ENCODE measurements around the gene ALG8.
"Not testable (repeated sequence)": the region's sequence is repeated elsewhere in the genome, so short reads cannot be mapped to it uniquely, and the experiment has no call there.

The ALG8 gene

GRCh38 chr11:78099666-78100065 lies 39.8 kb downstream of the ALG8 start:
- no peak for DNase-seq

DNA sequence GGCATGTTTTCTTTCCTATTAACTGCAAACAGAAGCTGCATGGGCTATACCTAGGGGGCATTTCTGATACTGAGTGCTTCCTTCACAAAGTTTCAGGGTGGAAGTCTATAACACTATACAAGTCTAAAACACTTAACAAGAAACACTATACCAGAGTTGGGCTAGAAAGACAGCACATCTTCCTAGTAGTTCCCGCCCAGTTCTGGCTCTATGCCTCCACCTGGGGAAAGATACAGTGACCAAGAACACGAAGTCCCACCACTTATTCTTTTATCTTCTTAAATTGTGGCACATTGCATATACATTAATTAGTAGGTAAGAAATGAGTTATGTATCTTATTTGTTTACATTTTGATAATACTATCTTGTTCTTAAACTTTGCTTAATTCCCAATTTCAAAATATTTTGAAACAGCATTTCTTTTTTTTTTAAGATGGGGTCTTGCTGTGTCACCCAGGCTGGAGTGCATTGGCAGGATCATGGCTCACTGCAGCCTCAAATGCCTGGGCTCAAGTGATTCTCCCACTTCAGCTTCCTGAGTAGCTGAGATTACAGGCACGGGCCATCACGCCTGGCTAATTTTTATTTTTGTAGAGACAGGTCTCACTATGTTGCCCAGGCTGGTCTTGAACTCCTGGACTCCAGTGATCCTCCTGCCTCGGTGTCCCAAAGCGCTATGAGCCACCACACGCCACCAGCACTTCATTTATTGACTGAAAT lies 41.6 kb downstream of the ALG8 start:
- no peak for DNase-seq

GRCh38 chr11:78094250-78094649 lies 45.2 kb downstream of the ALG8 start:
- no peak for DNase-seq

- not testable (repeated sequence) for DNase-seq
Observed at GRCh38 chr11:78086521-78087074, 52.8 kb downstream of the ALG8 start.

DNA sequence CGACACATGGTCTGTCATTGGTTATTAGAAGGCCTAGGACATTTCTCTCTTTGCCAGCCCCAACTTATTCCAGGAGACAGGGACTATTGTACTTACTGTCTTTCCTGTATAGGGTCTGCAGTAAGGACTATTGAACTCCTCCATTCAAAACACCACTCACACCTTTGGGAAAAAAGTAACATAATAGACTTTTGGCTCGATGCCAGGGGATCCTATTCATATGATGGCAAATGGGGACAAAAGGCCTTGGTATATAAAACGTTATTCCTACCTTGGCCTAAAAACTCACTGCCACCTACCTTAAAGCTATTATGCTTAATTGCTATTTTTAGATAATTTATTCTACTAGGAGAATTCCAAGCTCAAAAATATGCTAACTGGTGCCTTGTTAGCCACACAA lies 53.5 kb downstream of the ALG8 start:
- no peak for DNase-seq

DNA sequence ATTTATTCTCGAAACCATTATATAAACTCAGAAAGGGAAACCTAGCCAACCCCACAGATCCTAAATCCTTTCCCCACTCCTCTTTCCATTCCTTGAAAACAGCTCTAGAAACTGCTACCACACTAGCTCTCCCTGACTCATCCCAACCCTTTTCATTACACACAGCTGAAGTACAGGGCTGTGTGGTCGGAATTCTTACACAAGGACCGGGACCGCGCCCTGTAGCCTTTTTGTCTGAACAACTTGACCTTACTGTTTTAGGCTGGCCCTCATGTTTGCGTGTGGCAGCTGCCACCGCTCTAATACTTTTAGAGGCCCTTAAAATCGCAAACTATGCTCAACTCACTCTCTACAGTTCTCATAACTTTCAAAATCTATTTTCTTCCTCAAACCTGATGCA lies 54.9 kb downstream of the ALG8 start:
- not testable (repeated sequence) for DNase-seq

DNA sequence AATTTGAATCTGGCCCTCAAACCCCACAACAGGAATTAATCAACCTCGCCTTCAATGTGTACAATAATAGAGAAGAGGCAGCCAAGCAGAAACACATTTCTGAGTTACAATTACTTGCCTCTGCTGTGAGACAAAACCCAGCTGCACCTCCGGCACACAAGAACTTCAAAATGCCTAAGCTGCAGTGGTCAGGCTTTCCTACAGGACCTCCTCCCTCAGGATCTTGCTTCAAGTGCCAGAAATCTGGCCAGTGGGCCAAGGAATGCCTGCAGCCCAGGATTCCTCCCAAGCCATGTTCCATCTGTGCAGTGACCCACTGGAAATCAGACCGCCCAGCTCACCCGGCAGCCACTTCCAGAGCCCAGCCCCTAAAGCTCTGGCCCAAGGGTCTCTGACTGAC lies 56.4 kb downstream of the ALG8 start:
- no peak for DNase-seq

DNA sequence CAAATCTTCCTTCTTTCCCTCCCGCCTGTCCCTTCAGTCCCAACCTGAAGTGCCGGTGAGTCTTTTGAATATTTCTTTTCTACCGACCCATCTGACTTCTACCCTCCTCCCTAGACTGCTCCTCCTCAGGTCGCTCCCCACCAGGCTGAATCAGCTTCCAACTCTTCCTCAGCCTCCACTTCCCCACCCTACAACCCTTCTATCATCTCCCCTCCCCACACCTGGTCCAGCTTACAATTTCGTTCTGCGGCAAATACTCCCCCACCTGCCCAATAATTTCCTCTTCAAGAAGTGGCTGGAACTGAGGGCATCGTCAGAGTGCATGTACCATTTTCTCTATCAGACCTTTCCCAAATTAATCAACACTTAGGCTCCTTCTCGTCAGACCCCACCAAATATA lies 57.3 kb downstream of the ALG8 start:
- no peak for DNase-seq

DNA sequence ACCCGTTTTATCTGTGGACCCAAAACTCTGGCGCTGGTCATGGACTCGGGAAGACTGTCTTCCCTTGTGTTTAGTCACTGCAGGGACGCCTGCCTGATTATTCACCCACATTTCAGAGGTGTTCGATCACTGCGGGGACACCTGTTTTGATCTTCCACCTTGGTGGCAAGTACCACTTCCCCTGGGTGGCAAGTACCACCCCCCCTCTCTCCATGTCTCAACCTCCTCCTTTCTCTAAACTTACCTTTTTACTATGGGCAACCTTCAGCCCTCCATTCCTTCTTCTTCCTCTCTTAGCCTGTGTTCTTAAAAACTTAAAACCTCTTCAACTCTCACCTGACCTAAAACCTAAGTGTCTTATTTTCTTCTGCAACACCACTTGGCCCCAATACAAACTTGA lies 57.8 kb downstream of the ALG8 start:
- DNase-seq, result no peak

GRCh38 chr11:78080818-78081495 lies 58.5 kb downstream of the ALG8 start:
- no peak for DNase-seq

GRCh38 chr11:78080084-78080817 lies 59.2 kb downstream of the ALG8 start:
- DNase-seq, result no peak

GRCh38 chr11:78079232-78080083 lies 60.0 kb downstream of the ALG8 start, which contains the start of gene NDUFC2:
Gene NDUFC2, minus strand, starts transcription at chr11:78079862. Its CDS starts 118 bp downstream, at chr11:78079744.
- DNase-seq, result peak; percentile 73

DNA sequence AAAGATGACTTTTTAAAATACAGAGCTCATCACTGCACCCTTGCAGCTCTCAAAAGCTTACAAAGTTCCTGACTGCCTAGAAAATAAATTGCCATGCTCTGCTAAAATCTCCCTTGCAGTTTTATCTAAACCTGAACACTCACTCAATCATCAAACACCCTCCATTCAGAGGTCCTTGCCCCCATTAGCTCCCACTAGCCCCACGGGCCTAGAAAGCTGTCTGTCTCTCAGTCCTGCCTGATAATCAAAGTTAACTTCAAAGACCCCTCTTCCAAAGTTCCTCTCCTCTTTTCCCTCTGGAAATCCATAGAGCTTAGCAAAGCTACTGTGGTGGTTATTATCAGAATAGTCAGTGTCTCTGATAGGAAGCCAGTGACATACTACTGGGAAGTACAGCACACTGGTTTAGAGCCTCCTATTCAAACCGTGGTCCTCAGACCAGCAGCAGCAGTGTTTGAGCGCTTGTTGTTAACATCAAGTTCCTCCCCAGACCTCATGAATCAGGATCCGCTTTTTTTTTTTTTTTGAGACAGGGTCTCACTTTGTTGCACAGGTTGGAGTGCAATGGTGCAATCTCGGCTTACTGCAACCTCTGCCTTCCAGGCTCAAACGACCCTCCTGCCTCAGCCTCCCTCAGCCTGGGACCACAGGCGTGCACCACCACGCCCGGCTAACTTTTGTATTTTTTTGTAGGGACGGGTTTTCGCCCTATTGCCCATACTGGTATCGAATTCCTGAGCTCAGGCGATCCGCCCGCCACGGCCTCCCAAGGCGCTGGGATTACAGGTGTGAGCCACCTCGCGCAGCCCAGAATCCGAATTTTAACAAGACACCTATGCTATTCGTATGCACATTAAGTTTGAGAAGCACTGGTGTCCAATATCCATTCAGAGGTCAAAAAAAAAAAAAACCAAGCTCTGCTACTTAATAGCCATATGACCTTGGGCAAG lies 60.9 kb downstream of the ALG8 start:
- no peak for DNase-seq

GRCh38 chr11:78077592-78077991 lies 61.8 kb downstream of the ALG8 start:
- DNase-seq, result not testable (repeated sequence)

GRCh38 chr11:78076733-78077403 lies 62.6 kb downstream of the ALG8 start:
- no peak for DNase-seq

GRCh38 chr11:78074756-78075155 lies 64.7 kb downstream of the ALG8 start:
- DNase-seq, result no peak

GRCh38 chr11:78072455-78072854 lies 67.0 kb downstream of the ALG8 start:
- DNase-seq, result no peak

GRCh38 chr11:78071717-78072116 lies 67.7 kb downstream of the ALG8 start:
- no peak for DNase-seq

DNA sequence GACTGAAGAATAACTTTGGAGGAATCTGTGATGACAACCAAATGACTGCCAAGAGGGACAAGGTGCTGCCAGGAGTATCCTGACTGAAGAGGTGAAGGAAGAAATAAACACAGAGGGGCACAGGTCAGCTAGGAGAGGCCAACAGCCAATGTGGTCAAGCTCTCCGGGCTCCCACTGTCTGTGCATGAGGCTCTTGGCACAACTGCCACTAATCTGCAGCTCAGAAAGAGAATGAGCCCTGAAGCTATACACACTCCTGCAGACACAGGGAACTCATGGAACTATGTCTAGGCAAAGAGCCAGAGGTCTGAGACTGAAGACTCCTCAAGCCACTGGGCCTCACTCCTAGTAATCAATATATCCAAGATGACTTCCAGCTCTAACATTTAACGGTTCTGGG lies 68.8 kb downstream of the ALG8 start:
- DNase-seq, result no peak

DNA sequence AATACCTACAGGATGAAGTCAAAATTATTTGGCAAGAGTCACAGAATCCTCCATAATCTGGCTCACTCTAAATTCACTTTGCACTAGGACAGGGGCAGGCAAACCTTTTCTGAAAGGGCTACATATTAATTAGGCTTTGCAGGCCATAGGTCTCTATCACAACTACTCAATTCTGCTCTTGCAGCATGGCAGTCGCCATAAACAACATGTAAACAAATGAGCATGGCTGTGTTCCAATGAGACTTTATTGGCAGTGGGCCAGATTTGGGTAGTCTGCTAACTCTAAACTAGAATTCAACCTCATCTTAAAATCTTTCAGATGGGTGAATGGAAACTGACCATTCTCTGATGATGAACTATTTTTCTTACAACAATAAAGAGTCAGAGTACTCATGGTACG lies 70.0 kb downstream of the ALG8 start:
- no peak for DNase-seq

- DNase-seq, result no peak
Observed at GRCh38 chr11:78067704-78068103, 71.7 kb downstream of the ALG8 start.

All from CD4-positive, alpha-beta T cell treated with Interleukin-12 subunit alpha and Interleukin-12 subunit beta, for 1 hour (primary cell).